ACC112 (cell line): ENCODE results near the gene EPO.
"Not testable (repeated sequence)": the region's sequence is repeated elsewhere in the genome, so short reads cannot be mapped to it uniquely, and the experiment has no call there.

Experiments used
- H2AFZ ChIP-seq: fragments of 200-600 bp; sonication (generic); one replicate; pipeline ENCODE4 v1.6.0; 2017; ENCODE audit warnings: antibody characterized with exemption, low read length; ENCODE audit not compliant: unreplicated experiment
- H3K27ac ChIP-seq: fragments of 200-600 bp; sonication (generic); 2 replicates; pipeline ENCODE4 v1.5.1; 2014; ENCODE audit warnings: low read depth, mild to moderate bottlenecking, antibody characterized with exemption, low read length, moderate library complexity
- H3K27me3 ChIP-seq: fragments of 200-600 bp; sonication (generic); 2 replicates; pipeline ENCODE4 v1.6.1; 2014; ENCODE audit warnings: mild to moderate bottlenecking, antibody characterized with exemption, low read length, moderate library complexity, mixed read lengths; ENCODE audit not compliant: insufficient read depth
- H3K36me3 ChIP-seq: fragments of 200-600 bp; sonication (generic); 2 replicates; pipeline ENCODE4 v1.6.1; 2016; ENCODE audit warnings: mild to moderate bottlenecking, antibody characterized with exemption, low read length, moderate library complexity, mixed read lengths; ENCODE audit not compliant: insufficient read depth
- H3K4me1 ChIP-seq: fragments of 200-600 bp; sonication (generic); one replicate; pipeline ENCODE4 v1.6.1; 2016; ENCODE audit warnings: low read length, mixed read lengths; ENCODE audit not compliant: insufficient read depth, unreplicated experiment, control insufficient read depth
- H3K4me3 ChIP-seq: fragments of 200-600 bp; sonication (generic); 2 replicates; pipeline ENCODE4 v1.5.1; 2014; ENCODE audit warnings: mild to moderate bottlenecking, low read depth, low read length
- H3K79me2 ChIP-seq: fragments of 200-600 bp; sonication (generic); one replicate; pipeline ENCODE4 v1.6.0; 2016; ENCODE audit warnings: low read length; ENCODE audit not compliant: control insufficient read depth, unreplicated experiment, insufficient read depth

Gene EPO

DNA sequence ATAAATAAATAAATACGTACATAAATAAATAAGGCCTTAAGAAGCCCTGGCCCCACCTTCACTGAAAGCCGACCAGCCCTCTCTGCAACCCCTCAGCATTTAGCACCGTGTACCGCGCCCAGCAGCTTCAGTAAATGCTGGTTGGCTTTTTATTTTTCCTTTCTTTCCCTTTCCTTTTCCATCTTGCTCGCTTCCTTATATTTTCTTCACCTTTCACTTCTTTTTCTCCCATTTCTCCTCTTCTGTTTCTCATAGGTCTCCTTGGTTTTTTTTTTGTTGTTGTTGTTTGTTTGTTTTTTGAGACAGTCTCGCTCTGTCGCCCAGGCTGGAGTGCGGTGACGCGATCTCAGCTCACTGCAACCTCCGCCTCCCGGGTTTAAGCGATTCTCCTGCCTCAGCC is 24.3 kb downstream of the EPO start:
- H3K79me2 ChIP-seq: no peaks in the 10 kb centered on the region
- no peak overlapping the region for H2AFZ ChIP-seq
- H3K36me3 ChIP-seq: no peaks in the 10 kb centered on the region
- no peaks in the 10 kb centered on the region for H3K4me1 ChIP-seq
- H3K4me3 ChIP-seq: no peak overlapping the region
- no peaks in the 10 kb centered on the region for H3K27me3 ChIP-seq
- no peak overlapping the region for H3K27ac ChIP-seq

DNA sequence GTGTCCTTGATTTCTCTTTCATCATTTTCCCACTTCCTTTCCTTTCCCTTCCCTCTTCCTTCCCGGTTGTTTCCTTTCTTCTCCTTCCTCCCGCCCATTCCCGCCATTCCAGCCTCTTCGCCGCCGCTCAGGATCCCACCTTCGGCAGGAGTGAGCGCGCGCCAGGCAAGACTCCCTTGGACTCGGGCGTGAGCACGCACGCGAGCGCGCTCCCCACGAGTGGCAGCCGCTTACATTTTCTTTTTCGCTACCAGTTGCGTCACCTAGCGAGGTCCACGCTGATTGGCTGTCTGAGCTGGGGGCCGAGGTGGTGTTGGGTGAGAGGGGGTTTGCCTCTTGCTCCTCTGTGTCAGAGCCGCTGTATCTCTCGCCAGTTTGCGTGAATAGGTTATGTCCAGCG is 24.9 kb downstream of the EPO start:
- no peaks in the 10 kb centered on the region for H3K79me2 ChIP-seq
- peaks cover under 1% of the 10 kb centered on the region; the same call in 1 of the 2 replicates for H3K27me3 ChIP-seq
- no peak overlapping the region for H3K27ac ChIP-seq
- no peaks in the 10 kb centered on the region for H3K4me1 ChIP-seq
- H3K4me3 ChIP-seq: peak overlapping the region; percentile 78
- H3K36me3 ChIP-seq: no peaks in the 10 kb centered on the region
- peak overlapping the region; percentile 68 for H2AFZ ChIP-seq

DNA sequence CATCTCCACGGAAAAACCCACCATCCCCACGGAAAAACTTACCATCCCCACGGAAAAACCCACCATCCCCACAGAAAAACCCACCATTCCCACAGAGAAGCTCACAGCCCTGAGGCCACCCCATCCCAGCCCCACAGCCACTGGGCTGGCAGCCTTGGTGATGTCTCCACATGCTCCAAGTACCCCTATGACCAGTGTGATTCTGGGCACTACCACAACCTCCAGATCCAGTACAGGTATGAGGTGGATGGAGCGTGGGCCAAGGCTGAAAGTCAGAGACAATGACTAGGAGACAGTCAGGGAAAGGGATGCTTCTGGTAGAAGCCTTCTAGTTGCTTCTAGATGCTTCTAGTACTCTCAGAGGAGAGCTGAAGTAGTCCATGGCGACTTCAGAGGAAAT is 32.7 kb downstream of the EPO start:
- Histone ChIP-seq H3K27me3 (peaks cover 29% of the 10 kb centered on the region), H3K4me1 (no peaks in the 10 kb centered on the region), H3K27ac (no peak overlapping the region), H3K36me3 (no peaks in the 10 kb centered on the region), H2AFZ (no peak overlapping the region), H3K4me3 (no peak overlapping the region), H3K79me2 (no peaks in the 10 kb centered on the region)

DNA sequence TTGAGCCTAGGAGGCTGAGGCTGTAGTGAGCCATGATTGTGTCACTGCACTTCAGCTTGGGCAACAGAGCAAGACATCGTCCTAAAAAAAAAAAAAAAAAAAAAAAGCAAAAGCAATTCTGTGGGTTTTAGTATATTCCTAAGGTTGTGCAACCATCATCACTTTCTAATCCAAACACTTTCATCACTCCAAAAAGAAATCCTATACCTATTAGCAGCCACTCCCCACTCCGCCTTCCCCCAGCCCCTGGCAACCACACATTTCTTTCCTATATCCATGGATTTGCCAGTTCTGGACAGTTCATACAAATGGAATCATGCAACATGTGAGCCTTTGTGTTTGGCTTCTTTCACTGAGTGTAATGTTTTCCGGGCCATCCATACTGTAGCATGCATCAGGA is 33.5 kb downstream of the EPO start:
- Histone ChIP-seq H3K36me3 (no peaks in the 10 kb centered on the region), H3K79me2 (no peaks in the 10 kb centered on the region), H3K27ac (no peak overlapping the region), H3K4me1 (no peaks in the 10 kb centered on the region), H2AFZ (no peak overlapping the region), H3K27me3 (peaks cover 29% of the 10 kb centered on the region), H3K4me3 (no peak overlapping the region)

DNA sequence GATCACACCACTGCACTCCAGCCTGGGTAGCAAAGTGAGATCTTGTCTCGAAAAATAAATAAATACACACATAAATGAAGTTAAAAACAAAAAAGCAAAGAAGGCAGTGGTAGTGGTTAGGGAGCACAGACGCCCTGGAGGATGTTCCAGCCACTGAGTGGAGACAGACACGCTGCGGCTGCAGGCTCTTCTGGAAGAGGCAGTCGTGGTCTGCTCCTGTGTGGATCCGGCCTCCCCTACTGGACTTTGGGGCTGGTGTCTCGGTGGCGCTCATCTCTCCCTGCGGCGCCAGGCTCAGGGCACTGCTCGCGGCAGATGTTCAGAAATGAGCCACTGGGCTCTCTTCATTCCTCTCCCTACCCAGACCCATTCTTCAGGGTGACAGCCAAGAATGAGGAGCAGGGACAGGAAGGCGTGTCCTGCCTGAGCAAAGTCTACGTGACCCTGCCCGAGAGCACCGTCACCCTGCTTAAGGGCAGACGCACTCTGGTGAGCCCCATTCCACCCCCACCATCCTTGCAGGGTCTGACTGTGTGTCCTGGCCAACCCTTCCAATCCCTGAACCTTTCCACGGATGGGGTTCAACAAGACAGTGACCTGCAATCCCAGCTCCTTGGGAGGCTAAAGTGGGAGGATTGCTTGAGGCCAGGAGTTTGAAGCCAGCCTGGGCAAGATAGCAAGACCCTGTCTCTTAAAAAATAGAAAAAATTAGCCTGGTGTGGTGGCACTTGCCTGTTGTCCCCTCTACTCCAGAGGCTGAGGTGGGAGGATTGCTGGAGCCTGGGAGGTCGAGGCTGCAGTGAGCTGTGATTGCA is 39.3 kb downstream of the EPO start:
- Histone ChIP-seq H3K79me2 (no peaks in the 10 kb centered on the region), H3K36me3 (no peaks in the 10 kb centered on the region), H3K4me1 (no peaks in the 10 kb centered on the region), H3K27ac (no peak overlapping the region), H3K4me3 (no peak overlapping the region), H3K27me3 (peaks cover 5% of the 10 kb centered on the region; the same call in 1 of the 2 replicates), H2AFZ (no peak overlapping the region)

DNA sequence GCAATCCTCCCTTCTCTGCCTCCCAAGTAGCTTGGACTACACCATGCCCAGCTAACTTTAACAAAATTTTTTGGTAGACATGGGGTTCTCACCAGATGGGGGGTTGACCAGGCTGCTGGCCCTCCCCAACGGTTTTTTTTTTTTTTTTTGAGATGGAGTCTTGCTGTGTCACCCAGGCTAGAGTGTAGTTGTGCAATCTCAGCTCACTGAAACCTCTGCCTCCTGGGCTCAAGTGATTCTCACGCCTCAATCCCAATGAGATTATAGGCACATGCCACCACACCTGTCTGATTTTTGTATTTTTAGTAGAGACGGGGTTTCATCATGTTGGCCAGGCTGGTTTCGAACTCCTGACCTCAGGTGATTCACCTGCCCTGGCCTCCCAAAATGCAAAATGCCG is 42.6 kb downstream of the EPO start:
- H3K4me3 ChIP-seq, H3K36me3 ChIP-seq, H3K79me2 ChIP-seq, H3K27me3 ChIP-seq, H3K4me1 ChIP-seq, H2AFZ ChIP-seq, H3K27ac ChIP-seq: not testable (repeated sequence)

DNA sequence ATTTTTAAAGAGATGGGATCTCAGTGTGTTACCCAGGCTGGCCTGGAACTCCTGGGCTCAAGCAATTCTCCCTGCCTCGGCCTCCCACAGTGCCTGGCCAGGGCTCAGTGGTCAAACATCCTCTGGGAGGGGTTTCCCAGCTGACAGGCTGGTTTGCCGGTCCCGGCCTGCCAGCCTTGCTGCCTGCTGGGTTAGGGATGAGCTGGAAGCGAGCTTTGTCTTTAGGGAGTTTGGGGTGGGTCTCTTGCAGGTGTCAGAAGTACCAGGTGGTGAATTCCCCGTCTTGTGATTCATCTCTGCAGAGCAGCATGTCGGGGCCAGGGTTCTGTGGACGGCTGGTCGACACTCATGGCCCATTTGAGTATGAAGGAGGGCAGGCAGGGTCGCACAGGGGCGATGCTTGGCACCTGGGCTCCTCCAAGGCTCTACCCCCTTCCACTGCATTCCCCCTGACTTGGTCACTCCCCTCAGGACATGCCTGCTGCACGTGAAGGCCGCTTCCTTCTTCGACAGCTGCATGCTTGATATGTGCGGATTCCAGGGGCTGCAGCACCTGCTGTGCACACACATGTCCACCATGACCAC is 43.4 kb downstream of the EPO start:
- no peak overlapping the region for H3K27ac ChIP-seq
- no peaks in the 10 kb centered on the region for H3K79me2 ChIP-seq
- no peaks in the 10 kb centered on the region for H3K4me1 ChIP-seq
- H2AFZ ChIP-seq: no peak overlapping the region
- H3K4me3 ChIP-seq: no peak overlapping the region
- H3K27me3 ChIP-seq: peaks cover 5% of the 10 kb centered on the region; the same call in 1 of the 2 replicates
- no peaks in the 10 kb centered on the region for H3K36me3 ChIP-seq

DNA sequence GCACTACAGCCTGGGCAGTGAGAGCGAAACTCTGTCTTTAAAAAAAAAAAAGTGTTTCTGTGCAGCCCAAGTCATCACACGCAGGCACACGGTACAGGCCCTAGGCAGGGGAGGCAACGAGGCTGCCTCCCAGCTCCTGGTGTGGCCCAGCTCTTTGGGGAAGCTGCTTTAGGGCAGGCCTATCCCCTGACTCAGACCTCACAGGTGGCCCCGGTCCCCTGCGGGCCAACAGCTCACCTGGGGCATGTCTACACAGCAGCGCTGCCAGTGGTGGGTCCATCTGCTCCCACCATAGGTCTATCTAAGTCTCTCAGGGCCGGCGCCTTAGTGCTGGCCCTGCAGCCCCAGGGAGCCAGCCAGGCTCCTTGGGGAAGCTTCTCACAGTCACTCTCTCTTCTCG is 44.6 kb downstream of the EPO start:
- Histone ChIP-seq H3K4me1 (no peaks in the 10 kb centered on the region), H2AFZ (no peak overlapping the region), H3K4me3 (no peak overlapping the region), H3K27ac (no peak overlapping the region), H3K36me3 (no peaks in the 10 kb centered on the region), H3K79me2 (no peaks in the 10 kb centered on the region), H3K27me3 (0 out of 2 replicates have a peak, but pooled peaks cover 5% of the 10 kb centered on the region)

DNA sequence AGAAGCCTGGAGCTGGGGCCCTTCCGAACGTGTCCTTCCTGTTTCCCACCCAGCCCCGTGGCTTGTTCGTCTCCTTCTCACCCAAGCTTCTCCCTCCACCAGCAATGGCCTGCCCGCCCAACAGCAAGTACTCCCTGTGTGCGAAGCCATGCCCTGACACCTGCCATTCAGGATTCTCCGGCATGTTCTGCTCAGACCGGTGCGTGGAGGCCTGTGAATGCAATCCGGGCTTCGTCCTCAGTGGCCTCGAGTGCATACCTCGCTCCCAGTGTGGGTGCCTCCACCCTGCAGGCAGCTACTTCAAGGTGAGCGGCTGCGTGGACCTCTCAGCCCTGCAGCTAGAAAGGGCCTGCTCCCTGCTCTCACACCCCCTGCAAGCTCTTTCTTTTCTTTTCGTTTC is 45.0 kb downstream of the EPO start:
- no peaks in the 10 kb centered on the region for H3K79me2 ChIP-seq
- H2AFZ ChIP-seq: no peak overlapping the region
- H3K27me3 ChIP-seq: 0 out of 2 replicates have a peak, but pooled peaks cover 3% of the 10 kb centered on the region
- no peak overlapping the region for H3K27ac ChIP-seq
- H3K4me1 ChIP-seq: no peaks in the 10 kb centered on the region
- no peaks in the 10 kb centered on the region for H3K36me3 ChIP-seq
- no peak overlapping the region for H3K4me3 ChIP-seq

DNA sequence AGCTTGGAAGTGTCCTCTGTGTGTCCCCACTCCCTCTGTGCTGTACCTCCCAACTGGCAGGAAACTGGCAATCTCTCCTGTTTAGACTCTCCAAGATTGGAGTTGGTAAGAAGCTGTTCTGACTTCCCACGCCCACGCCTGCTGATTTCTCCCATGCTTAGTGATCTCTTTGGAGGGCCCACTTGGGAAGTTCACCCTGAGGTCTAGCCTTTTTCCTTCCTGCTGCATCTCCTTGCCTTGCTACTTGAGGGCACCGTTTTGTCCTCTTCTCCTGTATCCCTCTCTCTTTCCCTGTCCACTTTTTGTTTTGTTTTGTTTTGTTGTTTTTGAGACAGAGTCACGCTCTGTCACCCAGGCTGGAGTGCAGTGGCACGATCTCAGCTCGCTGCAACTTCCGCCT is 48.5 kb downstream of the EPO start:
- Histone ChIP-seq H3K27ac (no peak overlapping the region), H3K27me3 (no peaks in the 10 kb centered on the region), H3K4me3 (no peak overlapping the region), H3K79me2 (no peaks in the 10 kb centered on the region), H3K36me3 (no peaks in the 10 kb centered on the region), H2AFZ (no peak overlapping the region), H3K4me1 (no peaks in the 10 kb centered on the region)
